K562 (cell line): ENCODE results near the gene UBE2S. TPM values are rescaled to one million over a fixed set of nuclear protein-coding genes. Genes with fewer than 3 reads are reported as not detected.
A peak's percentile ranks its signal among the peaks of the same experiment; 100 is the strongest.

Source experiments
- ARID4B ChIP-seq: sonication (generic); formaldehyde crosslinking; IDR thresholded peaks from 2 replicates; pipeline ENCODE4 v1.8.0; 2022; ENCODE audit warnings: mild to moderate bottlenecking, missing genetic modification reagents
- CBX3 ChIP-seq, 2 experiments: IDR thresholded peaks; 1 replicate in 1 of 2; 2 replicates in 1 of 2; pipeline ENCODE4 v1.6.1; 2012; ENCODE audit warnings: inconsistent platforms in 2 of 2, low read length in 2 of 2, borderline replicate concordance in 1 of 2, control low read depth in 1 of 2
- CTBP1 ChIP-seq: fragments of 450-650 bp; IDR thresholded peaks from 2 replicates; pipeline ENCODE4 v1.6.1; 2016; ENCODE audit warnings: borderline replicate concordance
- ESRRB ChIP-seq: fragments of 250-450 bp; sonication (Bioruptor Pico); IDR thresholded peaks from 2 replicates; pipeline ENCODE4 v1.5.0; 2020; ENCODE audit warnings: mild to moderate bottlenecking, moderate library complexity, borderline replicate concordance
- KLF10 ChIP-seq: fragments of 250-450 bp; sonication (Bioruptor Pico); IDR thresholded peaks from 2 replicates; pipeline ENCODE4 v1.6.1; 2021; ENCODE audit warnings: matching md5 sums
- KLF13 ChIP-seq: fragments of 450-650 bp; IDR thresholded peaks from 2 replicates; pipeline ENCODE4 v1.6.1; 2016; ENCODE audit warnings: missing genetic modification characterization, low read depth, mild to moderate bottlenecking, missing compliant biosample characterization, moderate library complexity, borderline replicate concordance
- MAFK ChIP-seq: IDR thresholded peaks from 2 replicates; pipeline ENCODE4 v1.6.1; 2011; ENCODE audit warnings: low read length, improper control_type of control experiment
- MAZ ChIP-seq, 2 experiments: fragments of 450-650 bp in 1 of 2; sonication (generic) in 1 of 2; formaldehyde crosslinking; IDR thresholded peaks in 1 of 2; conservative IDR thresholded peaks in 1 of 2; 2 replicates each; pipeline versions ENCODE4 v1.4.0 to v1.5.0; 2020; ENCODE audit warnings: mild to moderate bottlenecking in 1 of 2, missing genetic modification reagents in 1 of 2
- MTA1 ChIP-seq: fragments of 450-650 bp; IDR thresholded peaks from 2 replicates; pipeline ENCODE4 v1.6.1; 2017; ENCODE audit warnings: borderline replicate concordance
- NCOA6 ChIP-seq: fragments of 450-650 bp; IDR thresholded peaks from 2 replicates; pipeline ENCODE4 v1.6.1; 2017; ENCODE audit warnings: mild to moderate bottlenecking
- NFYB ChIP-seq: IDR thresholded peaks from 2 replicates; pipeline ENCODE4 v1.6.1; 2011; ENCODE audit warnings: mild to moderate bottlenecking, moderate library complexity; ENCODE audit not compliant: insufficient read length; ENCODE audit errors: extremely low read depth
- NRF1 ChIP-seq, 2 experiments: fragments of 450-650 bp; IDR thresholded peaks in 1 of 2; conservative IDR thresholded peaks in 1 of 2; 2 replicates each; pipeline ENCODE4 v1.6.1; 2014; ENCODE audit warnings: mild to moderate bottlenecking in 2 of 2
- PCBP1 ChIP-seq: fragments of 200-400 bp; formaldehyde crosslinking; IDR thresholded peaks from 2 replicates; pipeline ENCODE4 v1.6.1; 2018; ENCODE audit warnings: mild to moderate bottlenecking, low read depth, low read length; ENCODE audit not compliant: poor library complexity, severe bottlenecking
- POLR2AphosphoS2 ChIP-seq: IDR thresholded peaks from 2 replicates; pipeline ENCODE4 v1.6.1; 2012; ENCODE audit warnings: low read length, improper control_type of control experiment
- RB1 ChIP-seq: fragments of 450-650 bp; IDR thresholded peaks from 2 replicates; pipeline ENCODE4 v1.6.1; 2017; ENCODE audit warnings: low read depth, mild to moderate bottlenecking
- RBM15 ChIP-seq: fragments of 200-400 bp; formaldehyde crosslinking; IDR thresholded peaks from 2 replicates; pipeline ENCODE4 v1.6.1; 2018; ENCODE audit warnings: mild to moderate bottlenecking, low read length, moderate library complexity; ENCODE audit not compliant: insufficient read depth
- SAFB2 ChIP-seq: fragments of 200-400 bp; formaldehyde crosslinking; IDR thresholded peaks from 2 replicates; pipeline ENCODE4 v1.6.1; 2018; ENCODE audit warnings: borderline replicate concordance, low read length, low read depth, moderate library complexity; ENCODE audit not compliant: severe bottlenecking
- SETDB1 ChIP-seq: IDR thresholded peaks from one replicate; pipeline ENCODE4 v1.6.1; 2012; ENCODE audit warnings: low read length, control low read depth, inconsistent platforms
- STAG1 ChIP-seq: sonication (generic); formaldehyde crosslinking; IDR thresholded peaks from 2 replicates; pipeline ENCODE4 v1.5.0; 2020; ENCODE audit warnings: missing genetic modification reagents, borderline replicate concordance
- ZBTB9 ChIP-seq: fragments of 450-650 bp; formaldehyde crosslinking; IDR thresholded peaks from 2 replicates; pipeline ENCODE4 v1.4.0; 2020; ENCODE audit warnings: mild to moderate bottlenecking, moderate library complexity
- ZFX ChIP-seq: sonication (generic); formaldehyde crosslinking; IDR thresholded peaks from 2 replicates; pipeline ENCODE4 v1.8.0; 2022; ENCODE audit warnings: mild to moderate bottlenecking, missing genetic modification reagents, moderate library complexity
- ZNF12 ChIP-seq: sonication (generic); formaldehyde crosslinking; IDR thresholded peaks from 2 replicates; pipeline ENCODE4 v1.4.0; 2020; ENCODE audit warnings: mild to moderate bottlenecking, missing genetic modification reagents
- ZNF699 ChIP-seq: fragments of 250-450 bp; sonication (Bioruptor Pico); IDR thresholded peaks from 2 replicates; pipeline ENCODE4 v1.8.0; 2021; ENCODE audit warnings: mild to moderate bottlenecking, moderate library complexity; ENCODE audit not compliant: insufficient replicate concordance
- polyA plus RNA-seq, 8 experiments: library from polyadenylated mRNA; depleted of rRNA in 4 of 8; stranded (reverse) in 5 of 8; unstranded in 3 of 8; fragments of >200 nt; fragmentation: Nextera tagmentation in 2 of 8; fragmentation: Illumina TruSeq in 1 of 8; extraction: Ambion mirVana in 2 of 8; extraction: Trizol in 1 of 8; gene quantifications; 2 replicates each; pipeline versions ENCODE4 v1.2.1 to v1.2.3, GENCODE V29; 2011 to 2014; ENCODE audit warnings: inconsistent platforms in 1 of 8, missing spikeins in 1 of 8
- total RNA-seq, 7 experiments: library from RNA; depleted of rRNA in 6 of 7; stranded (reverse); fragments of >200 nt in 6 of 7; fragmentation: Illumina TruSeq in 2 of 7; extraction: Trizol in 2 of 7; gene quantifications; 2 replicates each; pipeline versions ENCODE4 v1.2.1 to v1.2.3, GENCODE V29; 2011 to 2021; ENCODE audit warnings: low replicate concordance in 1 of 7

UBE2S gene
- total and polyA plus RNA-seq, 9 of the 15 experiments (the other 6 are each of a cell fraction or from before 2014, with no cell fraction given) = 1.5 to 1,305 (median 157) TPM

GRCh38 chr19:55384920-55385723 is 22.5 kb downstream of the UBE2S start (continued):
- TF ChIP-seq ARID4B (CRISPR knock-in tag) (peak; percentile 38; the same call in 1 of the 2 replicates), NRF1 (conservative IDR thresholded peaks at IDR 0.05 in 1 of 2, IDR thresholded peaks at IDR 0.05 in 1 of 2) (no peak; a peak in 1 of 4 replicates), CBX3 (IDR thresholded peaks at IDR 0.05; ENCODE audit: borderline replicate concordance in 1 of 2, low read length in 2 of 2) (peak in 1 of 2 experiments; percentile 41; a peak in 1 of 3 replicates), ZBTB9 (CRISPR knock-in tag) (no peak), SETDB1 (no peak), RB1 (no peak), SAFB2 (no peak), ZNF12 (no peak; the same call in 1 of the 2 replicates), ESRRB (CRISPR knock-in tag) (no peak), PCBP1 (no peak), NFYB (peak; percentile 71), POLR2AphosphoS2 (no peak), NCOA6 (no peak), ZNF699 (CRISPR knock-in tag) (no peak), ZFX (CRISPR knock-in tag) (peak; percentile 71; the same call in 1 of the 2 replicates), CTBP1 (peak; percentile 43; the same call in 1 of the 2 replicates), MTA1 (no peak), KLF13 (tag) (no peak), MAFK (0 out of 2 replicates have a peak, but pooled peaks have one; percentile 12), RBM15 (no peak), KLF10 (no peak), MAZ (CRISPR knock-in tag; conservative IDR thresholded peaks at IDR 0.05 in 1 of 2, IDR thresholded peaks at IDR 0.05 in 1 of 2) (no peak), STAG1 (CRISPR knock-in tag) (no peak)
